Left renal cortex interstitium (tissue), 4 donors: ENCODE data around the gene NSD2. TPM values are rescaled to one million over a fixed set of nuclear protein-coding genes. Genes with fewer than 3 reads are reported as not detected.

Source experiments
- DNase-seq, 4 donors: peaks; one replicate each; pipeline ENCODE4 v3.0.0-alpha.2; 2013; ENCODE audit warnings: low read depth in 4 of 4, low spot score in 2 of 4, missing footprints in 1 of 4
- polyA plus RNA-seq, 4 donors: library from polyadenylated mRNA; unstranded; fragments of 120-200 nt; gene quantifications; one replicate each; pipeline ENCODE4 v1.2.1, GENCODE V29; 2013; ENCODE audit not compliant: insufficient read length in 4 of 4

Gene NSD2
- polyA plus RNA-seq, 4 donors = 64.6 to 91.3 (median 75.4) TPM

DNA sequence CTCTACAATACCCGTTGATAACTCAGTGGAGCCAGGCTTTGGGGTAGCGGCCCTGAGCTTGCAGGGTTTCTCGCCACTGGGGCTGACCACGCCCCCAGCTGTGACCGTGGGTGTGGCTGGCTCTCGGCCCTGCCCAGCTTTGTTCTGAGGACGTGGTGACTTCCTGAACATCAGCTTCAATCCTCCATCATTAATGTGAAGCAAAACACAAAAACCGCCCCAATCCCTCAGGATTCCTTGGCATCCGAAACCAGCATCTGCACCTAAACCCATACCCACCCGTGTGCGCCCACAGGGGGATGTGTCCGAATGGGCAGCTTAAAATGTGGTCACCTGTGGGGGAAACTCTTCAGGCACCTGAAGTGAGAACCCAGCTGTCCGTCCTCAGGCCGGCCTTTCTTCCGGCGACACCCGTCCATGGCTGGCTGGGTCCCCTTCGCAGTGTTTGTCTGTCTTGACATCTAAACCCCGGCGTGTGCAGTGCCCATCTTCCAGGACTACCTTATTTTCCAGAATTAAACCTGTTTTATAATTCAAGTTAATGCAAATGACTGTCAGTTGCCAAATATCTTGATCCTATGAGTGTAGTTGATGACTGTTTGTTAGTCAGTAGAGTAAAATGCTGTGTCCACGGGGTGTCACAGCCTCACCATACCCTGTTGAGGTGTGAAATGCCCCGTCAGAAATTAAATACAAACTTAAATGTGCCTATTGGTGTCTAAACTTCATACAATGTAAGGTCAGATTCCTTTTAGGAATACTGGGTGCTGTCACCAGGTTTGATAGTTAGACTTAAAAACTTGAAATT lies 110.3 kb downstream of the NSD2 start:
- no peak for DNase-seq

DNA sequence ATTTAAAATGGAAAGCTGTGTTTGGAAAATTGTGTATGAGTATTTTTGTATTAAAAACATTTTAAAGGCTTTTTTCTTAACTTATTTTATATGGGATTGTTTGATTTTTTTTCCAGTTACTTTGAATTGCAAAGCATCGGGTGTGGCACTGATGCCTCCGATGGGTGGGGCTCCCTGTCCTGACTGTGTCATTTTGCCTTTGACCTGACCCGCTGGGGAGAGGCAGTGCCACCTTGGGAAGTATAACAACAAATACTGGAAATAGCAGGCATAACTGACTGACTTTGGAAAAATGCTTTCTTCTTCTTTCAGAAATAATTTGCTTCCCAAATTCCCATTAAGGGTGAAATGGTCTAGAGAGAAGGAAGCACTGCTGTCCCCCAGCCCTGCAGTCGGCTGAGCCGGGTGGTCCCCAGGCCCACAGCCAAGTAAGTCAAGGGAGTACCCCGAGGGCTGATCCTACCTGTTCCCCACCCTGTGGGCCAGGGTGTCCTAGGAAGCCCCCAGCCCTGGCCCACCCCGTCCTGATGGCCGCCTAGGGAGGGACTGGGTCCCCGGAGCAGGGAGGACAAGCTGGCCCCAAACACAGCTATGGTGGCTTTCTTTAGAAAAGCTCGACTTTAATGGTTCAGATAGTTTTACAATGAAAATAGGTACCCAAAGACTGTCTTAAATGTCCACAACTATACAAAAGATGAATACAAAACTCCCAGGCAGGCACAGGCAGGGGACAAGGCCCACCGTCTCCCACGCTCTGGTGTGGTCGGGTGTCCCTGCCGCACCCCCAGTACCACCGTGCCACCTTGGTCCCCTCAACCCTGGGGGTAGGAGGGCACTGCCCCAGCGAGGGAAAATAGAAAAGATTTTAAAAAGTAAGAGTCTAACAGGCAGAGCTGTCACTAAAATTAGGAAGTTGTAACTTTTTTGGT lies 111.2 kb downstream of the NSD2 start:
- no peak for DNase-seq

DNA sequence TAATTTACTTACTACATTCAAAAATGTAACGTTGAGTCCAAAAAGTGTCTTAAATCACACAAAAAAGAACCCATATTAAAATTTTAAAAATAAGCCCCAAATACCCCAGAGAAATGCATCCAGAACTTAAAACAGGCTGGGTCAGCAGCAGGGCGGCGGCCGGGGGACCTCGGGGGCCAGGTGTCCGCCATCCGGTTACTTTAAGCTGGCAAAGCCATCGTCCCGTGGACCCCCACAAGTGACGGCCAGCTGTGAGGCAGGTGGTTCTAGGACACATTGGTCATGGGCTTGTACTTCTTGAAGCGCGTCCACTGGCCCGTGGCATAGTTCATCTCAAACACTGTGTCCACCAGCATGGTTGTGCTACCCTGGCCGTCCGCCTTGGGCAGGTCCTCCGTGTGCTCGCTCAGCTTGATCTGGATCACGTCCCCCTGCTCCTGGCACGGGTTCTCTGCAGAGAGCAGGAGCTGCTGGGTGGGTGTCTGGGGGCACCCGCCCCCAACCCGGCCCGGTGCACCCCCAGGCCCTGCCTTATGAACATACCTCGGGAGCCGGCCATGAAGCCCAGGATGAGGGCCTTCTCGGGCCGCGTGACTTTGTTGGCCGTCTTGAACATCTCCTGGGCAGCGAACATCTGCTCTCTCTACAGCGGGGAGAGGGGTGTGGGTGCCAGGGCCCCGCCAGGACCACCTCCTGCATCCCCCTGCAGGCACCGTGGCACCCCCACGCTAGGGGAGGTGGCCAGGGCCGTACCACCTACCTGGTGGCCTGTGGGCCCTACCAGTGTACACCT lies 112.1 kb downstream of the NSD2 start:
- DNase-seq = no peak

DNA sequence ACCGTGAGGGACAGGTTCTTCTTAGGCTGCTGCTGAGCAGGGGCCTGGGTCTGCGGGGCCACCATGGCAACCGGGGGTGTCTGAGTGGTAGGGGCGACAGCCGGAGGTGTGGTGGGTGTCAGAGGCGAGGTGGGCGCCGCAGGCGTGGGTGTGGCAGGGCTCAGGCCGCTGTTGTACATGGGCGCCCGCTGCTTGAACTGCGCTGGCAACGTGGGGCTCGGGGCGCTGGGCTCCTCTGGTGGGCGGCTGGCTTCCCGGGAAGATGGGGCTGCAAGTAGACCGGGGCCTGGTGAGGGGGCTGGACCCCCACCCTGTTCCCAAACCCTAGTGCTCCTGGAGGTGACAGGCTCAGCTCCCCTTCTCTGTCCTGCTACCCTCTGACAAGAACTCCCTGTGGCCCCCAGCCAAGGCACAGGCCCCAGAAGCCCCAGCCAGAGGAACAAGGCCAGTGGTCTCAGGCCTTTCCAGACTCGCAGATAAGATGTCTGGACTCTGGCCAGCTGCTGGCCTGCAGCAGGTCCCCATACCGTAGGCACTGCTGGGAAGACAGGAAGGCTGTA lies 112.7 kb downstream of the NSD2 start:
- DNase-seq = no peak

DNA sequence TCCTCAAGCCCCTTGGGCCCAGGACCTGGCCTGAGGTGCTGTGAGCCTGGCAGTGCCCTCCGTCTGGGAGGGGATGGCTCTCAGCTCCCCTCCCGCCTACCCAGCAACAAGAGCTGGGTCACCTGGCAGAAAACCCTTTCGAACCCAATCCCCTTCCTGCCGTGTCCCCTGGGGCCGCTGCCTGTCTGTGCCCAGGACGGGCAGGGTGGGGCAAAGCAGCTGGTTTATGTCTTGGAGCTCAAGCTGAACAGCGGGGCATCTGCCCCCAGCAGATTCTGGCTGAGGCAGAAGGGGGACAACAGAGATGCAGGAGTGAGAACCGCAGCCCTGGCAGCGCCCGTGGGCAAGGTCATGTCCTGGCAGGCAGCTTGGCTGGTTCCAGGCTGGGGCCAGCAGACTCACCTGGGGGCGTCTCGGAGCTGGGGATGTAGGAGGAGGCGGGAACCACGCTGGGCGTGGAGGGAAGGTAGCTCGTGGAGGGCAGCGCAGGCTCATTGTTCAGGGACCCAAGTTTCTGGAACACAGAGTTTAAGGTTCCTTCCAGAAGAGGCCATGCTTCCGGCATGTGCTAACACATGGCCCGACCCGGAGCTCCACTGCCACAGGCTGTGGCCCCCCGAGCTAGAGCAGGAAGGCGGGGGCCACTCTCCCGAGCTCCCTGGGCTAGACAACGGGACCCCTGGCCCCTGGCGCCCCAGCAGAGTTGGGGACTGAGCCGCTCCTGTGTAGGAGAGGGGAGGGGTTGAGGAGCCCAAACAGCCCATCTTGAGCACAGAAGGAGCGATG lies 113.4 kb downstream of the NSD2 start:
- no peak for DNase-seq

DNA sequence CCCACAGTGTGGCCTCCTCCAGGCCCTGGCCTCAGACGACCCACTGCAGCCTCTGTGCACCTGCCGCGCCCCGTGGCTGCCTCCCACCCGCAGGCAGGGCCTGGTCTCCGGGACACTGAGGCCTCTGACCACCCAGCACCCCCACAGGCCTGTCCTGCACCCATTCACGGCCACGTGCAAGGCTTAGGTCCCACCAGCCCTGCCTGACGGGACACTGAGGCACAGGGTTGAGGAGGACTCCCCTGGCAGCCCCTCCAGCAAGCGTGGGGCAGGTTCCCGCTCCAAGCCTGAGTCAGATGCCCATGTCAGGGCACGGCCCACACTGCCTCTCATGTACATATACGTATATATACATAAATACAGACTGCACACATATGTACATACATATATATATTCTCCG lies 114.1 kb downstream of the NSD2 start:
- DNase-seq = no peak

DNA sequence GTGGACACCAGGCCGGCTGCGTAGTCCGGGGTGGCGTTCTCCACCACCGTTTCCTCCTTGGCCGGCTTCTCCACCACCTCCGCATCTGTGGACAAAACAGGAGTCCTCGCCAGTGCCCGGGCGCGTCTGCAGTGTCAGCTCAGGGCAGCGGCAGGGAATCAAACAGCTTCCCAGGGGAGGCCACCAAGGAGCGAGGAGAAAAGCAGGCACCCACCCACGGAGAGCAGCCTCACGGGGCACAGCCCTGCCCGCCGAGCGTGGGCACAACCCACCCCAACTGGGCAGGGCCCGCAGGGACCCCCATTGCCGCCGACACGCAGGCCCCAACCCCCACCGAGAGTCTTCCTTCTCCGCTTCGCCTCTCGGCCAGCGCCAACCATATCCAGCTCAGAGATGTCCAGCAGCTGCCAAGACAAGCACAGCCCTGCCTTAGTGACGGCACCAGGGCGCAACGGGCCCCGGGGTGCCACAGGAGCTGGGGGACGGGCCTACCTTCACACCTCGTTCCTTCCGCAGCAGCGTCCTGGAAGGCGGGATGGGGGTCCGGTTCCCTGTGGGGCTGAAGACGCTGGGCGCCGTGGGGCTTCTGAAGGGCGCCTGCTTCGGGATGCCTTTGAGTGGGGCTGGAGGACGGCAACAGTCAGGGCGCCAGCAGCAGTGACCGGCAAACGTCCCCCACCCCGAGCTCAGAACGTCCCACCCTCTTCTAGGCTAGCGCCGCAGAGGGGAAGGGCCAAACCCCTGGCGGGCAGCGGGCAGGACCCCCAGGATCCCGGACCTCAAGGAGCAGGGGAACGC lies 114.8 kb downstream of the NSD2 start:
- DNase-seq = no peak

DNA sequence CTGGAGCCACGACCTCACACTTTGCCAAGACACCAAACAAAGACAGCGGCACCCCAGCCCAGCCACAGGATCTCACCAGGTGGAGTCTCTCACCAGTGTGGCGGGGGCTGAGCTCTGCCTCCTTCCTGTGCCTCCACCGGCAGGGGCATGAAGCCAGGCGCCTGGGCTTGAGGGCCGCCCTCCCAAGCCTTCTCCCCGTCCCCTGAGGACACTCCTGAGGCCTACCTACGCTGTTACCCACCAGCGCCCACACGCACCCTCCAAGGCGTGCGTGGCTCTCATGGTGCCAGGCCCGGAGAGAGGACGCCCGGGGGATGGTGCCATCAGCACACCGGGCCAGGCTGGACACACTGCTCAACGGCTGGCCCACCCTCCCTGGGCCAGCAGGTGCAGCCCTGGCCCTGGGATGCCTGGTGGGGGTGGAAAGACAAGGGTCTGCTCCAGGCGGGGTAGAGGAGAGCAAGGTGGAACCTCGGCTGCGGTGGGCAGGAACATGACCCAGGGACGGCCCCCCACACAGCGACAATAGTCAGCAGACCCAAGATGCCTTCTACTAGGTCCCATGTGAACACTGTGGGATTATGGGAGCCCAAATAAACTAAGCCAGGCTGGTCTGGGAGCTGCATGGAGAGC lies 115.5 kb downstream of the NSD2 start:
- DNase-seq = no peak

DNA sequence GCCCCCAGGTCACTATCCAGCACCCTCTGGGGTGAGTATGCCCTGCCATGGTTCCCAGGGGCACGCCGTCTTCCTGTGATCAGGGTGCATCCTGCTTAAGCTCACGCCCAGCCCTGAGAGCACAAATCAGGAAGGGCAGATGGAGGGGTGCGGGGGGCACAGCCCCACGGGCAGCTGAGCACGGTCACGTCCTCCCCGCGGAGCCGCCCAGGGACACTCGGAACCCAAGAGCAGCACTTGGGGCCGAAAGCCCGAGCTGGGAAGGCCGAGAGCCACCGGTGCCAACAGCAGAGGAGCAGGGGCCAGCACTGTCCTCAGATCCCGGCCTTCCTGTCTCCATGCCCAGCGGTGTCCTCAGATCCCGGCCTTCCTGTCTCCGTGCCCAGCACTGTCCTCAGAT lies 116.1 kb downstream of the NSD2 start:
- no peak for DNase-seq

DNA sequence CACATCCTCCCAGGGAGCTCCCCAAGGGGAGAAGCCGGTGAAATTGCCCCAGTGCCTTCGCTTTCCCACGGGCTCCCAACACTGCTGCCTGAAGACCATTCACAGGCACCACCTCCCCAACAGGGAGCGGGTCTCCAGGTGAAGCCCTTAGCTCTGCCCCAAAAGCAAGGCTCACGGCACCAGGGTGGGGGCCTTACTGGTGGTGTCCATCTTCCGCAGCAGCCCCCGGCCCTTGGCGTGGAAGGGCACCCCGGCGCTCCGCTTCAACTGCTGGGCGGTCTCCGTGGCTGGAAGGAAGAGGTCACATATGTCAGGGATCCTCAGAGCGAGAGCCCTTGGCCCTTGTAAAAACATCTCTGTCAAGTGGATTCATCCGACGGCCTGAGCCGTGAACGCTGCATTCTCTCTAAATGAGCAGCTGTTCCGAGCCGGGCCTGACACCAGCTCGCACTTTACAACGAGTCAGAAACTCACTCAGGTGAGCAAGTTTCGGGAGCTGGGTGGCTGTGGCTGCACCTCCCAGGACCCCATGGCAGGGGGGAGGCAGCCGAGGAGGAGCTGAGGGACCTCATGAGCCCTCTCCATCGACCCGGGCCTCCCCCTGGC lies 116.6 kb downstream of the NSD2 start:
- DNase-seq = no peak

DNA sequence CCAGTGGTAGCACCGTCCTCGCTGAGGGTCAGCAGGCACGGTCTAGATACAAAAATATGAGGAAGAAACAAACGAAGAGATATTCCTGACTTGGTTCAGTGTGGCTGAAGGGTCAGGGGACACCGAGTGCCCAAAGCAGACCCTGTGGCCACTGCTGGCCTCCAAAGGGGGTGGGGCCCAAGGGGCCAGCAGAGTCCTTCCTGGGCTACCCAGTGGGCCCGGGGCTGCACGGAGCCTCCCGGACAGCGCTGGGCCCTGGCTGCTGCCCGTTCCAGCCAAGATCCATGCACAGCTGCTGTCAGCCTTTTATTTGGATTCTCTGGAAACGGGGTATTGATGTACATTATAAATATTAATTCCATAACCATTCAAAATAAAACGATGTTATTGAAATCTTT lies 117.1 kb downstream of the NSD2 start:
- no peak for DNase-seq

DNA sequence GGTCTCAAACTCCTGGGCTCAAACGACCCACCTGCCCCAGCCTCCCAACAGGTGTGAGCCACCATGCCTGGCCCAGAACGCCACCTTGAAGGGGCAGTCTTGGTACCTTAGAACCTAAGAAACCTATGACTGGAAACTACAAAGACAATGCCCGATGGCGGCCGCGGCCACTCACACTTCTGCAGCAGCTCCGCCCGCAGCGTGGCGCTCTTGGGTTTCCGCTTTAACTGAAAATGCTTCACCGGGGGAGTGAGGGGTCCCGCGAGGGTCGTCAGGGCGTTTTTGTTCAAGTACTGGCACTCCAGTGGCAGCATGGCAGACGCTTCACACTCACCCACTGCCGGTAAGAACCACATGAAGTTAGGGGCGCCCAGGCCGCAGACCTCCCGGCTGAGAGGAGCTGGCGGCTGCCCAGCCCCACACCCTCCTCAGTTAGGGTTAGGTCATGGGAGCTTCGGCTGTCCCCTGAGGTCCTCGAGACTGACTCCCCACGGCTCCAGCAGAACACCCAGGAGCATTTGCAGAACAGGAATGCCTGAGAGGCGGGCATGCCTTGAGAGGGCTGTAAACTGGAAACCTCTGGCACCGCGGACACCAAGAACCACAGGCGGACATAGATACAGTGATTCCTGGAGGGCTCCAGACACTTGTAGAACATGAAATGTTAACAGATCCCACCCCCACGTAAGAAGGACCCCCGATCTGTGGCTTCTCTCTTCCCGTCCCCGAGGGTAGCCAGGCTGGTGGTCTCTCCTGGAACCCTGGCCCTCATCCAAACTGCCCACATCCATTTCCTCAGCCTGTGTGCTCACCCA lies 118.5 kb downstream of the NSD2 start:
- DNase-seq = no peak

DNA sequence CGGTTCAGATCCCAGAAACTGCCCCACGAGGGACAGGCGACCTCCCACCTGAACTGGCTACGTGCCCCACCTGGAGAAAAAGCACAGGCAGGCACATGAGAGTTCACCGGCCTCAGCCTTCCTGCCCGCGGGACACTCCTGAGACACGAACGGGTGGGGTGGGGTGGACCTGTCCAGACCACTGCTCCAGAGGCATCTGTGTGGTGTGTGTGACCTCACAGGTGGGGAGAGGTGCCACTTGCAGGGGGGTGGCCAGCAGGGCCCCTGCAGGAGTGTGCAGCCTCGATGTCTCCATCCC lies 119.1 kb downstream of the NSD2 start:
- no peak for DNase-seq

DNA sequence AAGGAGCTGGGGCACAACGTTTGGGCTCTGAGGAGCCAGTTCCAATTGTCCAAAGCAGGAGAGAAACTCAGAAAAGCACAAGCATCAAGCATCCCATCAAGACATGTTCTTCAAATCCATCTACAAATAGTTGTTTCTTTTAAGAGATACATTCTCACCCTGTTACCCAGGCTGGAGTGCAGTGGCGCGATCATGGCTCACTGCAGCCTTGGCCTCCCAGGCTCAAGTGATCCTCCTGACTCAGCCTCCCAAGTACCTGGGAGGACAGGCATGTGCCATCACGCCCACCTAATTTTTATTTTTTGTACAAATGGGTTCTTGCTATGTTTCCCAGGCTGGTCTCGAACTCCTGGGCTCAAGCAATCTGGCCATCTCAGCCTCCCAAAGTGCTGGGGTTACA lies 119.5 kb downstream of the NSD2 start:
- DNase-seq = no peak

DNA sequence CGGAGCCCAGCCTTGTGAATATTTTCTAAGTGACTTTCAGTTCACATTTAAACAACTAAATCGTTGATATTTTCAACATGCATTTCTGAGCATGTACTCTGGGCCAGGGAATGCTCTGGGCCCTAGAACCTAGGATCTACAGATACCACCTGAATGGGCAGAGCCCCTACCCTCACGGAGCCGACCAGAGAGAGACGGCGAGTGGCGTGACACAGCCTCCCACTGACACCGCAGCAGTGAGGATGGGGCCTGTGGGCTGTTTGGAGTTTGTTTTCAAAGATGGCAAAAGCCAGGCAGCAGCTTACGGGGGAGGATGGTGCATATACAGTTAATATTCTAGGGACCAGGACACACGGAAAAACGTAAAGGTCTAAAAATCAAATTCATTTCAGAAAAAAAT lies 119.9 kb downstream of the NSD2 start:
- DNase-seq = no peak

DNA sequence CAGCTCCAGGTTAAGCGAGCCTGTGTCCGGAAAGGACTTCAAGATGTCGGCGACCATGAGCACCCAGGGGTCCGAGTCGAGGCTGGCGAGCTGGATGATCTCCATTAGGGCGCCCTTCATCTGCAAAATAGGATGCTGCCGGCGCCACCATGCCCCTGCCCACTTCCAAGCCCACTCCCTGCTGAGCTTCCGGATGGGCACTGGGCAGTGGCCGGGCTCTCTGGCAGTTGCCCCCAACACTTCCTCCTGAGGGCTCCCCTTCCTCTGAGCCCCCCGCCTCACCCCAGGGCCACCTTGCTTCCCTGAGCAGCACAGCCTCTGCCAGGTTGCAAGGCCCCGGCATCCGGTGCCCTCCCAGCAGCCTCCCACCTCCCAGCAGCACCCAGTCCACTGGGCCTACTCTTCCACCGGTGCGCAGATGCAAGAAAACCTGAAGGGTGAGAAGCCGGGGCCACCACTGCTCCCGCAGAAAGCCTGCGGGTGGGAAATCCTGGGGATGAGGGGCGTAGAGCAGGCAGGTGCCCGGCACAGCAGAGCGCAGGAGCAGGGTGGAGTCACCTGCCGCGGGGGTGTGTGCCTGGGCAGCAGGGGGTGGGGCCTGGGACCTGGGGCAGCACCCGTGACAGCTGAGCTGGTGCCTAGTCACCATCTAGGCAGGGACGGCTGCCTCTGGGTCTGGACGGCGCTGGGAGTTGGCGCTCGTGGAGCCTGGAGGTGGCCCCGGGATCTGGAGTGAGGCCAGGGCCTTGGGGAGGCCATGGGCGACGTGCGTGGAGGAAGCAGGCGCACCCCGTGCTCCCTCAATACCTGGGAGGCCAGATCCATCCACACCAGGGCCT lies 120.6 kb downstream of the NSD2 start:
- DNase-seq = no peak
